ENCODE results near the gene TTC9C. TPM values are rescaled to one million over a fixed set of nuclear protein-coding genes. Genes with fewer than 3 reads are reported as not detected.

TTC9C gene, protein sequence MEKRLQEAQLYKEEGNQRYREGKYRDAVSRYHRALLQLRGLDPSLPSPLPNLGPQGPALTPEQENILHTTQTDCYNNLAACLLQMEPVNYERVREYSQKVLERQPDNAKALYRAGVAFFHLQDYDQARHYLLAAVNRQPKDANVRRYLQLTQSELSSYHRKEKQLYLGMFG
- total RNA-seq (10 to 100 TPM in 7 of 9 donors, 1 to 10 TPM in 2; 7.4 to 23.5 (median 12.1) TPM), polyA plus RNA-seq (10 to 100 TPM; 13.9 to 20.0 TPM)
- long read RNA-seq, donor 1, partial matches to known transcripts, result 1 of 5 reads
- long read RNA-seq, donor 1, other reads (novel, unspliced or antisense), result 0 of 5 reads
- long read RNA-seq, donor 2, partial matches to known transcripts, result 2 of 6 reads
- long read RNA-seq, donor 2, other reads (novel, unspliced or antisense), result 1 of 6 reads
- long read RNA-seq, donor 3, partial matches to known transcripts, result 0 of 3 reads
- long read RNA-seq, donor 3, other reads (novel, unspliced or antisense), result 0 of 3 reads

DNA sequence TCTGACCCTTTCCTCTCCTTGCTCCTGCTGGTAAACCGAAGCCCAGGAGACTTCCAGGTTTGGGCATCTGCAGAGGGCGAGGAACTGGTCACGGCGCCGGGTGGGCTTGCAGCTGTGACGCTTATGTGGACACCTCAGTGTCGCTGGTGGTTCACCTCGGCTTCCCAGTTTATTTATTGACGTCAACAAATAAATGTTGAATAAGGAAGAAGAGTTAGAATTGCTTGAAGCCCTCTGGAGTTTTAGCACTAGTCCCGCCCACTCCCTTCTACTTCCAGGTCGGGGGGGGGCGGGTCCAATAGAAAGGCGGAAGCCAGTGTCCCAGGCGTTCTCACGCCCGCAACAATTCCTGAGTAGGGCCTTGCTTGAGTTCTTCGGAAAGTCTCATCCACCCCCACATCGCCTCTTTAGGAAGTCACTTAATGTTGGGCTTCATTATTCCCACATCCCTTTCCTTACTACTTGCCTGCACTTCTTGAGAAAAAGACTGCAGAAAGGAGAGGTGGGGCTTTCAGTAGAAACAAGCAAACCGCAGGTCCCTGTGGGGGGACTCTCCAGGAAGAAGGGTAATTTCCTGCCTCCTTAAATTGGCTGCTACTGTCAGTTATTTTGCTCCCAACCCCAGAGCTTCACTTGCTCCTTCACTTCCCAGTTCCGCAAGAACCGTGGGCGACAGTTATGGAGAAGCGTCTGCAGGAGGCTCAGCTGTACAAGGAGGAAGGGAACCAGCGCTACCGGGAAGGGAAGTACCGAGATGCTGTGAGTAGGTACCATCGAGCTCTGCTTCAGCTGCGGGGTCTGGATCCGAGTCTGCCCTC lies at the start of gene TTC9C:
TTC9C (plus strand) TSS at position 316 of the 818 bp plus-strand sequence; CDS start at position 679, 363 bp downstream.
- peak within 1 kb of the TSS; percentile 91 to 99 (median 96) for H3K27ac ChIP-seq
- ATAC-seq (peak; percentile 63 to 80 (median 76)), DNase-seq (peak; percentile 88 to 92 (median 90))
- 0 to 1% (median 1%) methylated on average over 29 of the region's 29 CpGs for WGBS, 4 donors
- H3K4me3 ChIP-seq, result peak within 1 kb of the TSS; percentile 64 to 98 (median 85)
- intact Hi-C loops (cut with DNase I), result loop anchor here in 4 of 10 donors (1.0 to 10.0 kb wide), 8 partner anchors 25 to 126 kb away; partner anchors contain the start of genes TAF6L (in 2 of the 4) and ZBTB3 (in 1 of the 4)
- H3K36me3 ChIP-seq, result peaks cover 0 to 36% (median 27%) of the 10 kb centered on the region in 9 donors
- H3K9me3 ChIP-seq, result no peaks in the 10 kb centered on the region
- H3K27me3 ChIP-seq, result no peaks in the 10 kb centered on the region
- TF ChIP-seq, protein P1, sequence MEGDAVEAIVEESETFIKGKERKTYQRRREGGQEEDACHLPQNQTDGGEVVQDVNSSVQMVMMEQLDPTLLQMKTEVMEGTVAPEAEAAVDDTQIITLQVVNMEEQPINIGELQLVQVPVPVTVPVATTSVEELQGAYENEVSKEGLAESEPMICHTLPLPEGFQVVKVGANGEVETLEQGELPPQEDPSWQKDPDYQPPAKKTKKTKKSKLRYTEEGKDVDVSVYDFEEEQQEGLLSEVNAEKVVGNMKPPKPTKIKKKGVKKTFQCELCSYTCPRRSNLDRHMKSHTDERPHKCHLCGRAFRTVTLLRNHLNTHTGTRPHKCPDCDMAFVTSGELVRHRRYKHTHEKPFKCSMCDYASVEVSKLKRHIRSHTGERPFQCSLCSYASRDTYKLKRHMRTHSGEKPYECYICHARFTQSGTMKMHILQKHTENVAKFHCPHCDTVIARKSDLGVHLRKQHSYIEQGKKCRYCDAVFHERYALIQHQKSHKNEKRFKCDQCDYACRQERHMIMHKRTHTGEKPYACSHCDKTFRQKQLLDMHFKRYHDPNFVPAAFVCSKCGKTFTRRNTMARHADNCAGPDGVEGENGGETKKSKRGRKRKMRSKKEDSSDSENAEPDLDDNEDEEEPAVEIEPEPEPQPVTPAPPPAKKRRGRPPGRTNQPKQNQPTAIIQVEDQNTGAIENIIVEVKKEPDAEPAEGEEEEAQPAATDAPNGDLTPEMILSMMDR (IDR thresholded peaks at IDR 0.05), result no peak
- peak in 1 of 2 donors; percentile 78 for TF ChIP-seq POLR2A (IDR thresholded peaks at IDR 0.05)
- peaks cover 3 to 61% (median 51%) of the 10 kb centered on the region in 12 donors for H3K4me1 ChIP-seq

DNA sequence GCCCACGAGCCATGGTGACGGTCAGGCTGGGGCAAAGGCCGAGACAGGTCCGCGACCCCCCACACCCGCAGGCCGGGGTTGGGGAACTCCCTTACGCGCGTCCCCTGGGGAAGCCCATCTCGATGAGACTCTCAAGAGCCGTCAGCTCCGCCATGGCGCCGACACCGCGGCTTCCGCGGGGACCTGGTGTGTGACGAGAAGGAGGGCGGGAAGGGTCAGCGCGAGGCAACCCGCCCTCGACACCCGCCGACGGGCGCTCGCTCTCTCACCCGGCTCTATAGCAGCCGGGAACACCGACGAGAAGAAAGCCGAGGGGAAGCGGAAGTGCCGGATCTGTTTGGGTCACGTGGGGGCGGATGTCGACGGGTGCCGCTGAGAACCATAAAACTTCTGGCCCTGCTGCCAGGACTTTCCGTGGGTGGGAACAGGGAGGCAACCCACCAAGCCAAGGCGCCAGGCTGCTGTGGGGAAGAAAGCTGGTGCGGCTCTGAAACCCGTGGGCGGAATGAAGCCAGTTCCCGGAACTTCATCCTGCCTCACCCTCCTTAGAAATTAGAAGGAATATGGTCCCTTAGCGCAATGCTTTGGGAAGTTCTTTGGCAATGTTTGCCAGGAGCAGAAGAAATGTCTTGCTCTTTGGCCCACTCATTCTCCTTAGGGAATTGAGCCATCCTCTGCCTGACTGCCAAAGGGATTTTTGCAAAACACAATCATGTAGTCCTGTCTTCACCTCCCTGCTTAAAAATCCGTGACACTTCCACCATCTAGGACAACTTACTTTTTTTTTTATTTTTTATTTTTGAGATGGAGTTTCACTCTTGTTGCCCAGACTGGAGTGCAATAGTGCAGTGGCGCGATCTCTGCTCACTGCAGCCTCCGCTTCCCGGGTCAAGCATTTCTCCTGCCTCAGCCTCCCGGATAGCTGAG lies 49.3 kb upstream of the TTC9C start, which contains the start of gene UBXN1:
UBXN1 (minus strand) TSS at position 304 of the 927 bp plus-strand sequence; CDS start at position 154, 150 bp downstream.
- Histone ChIP-seq H3K27me3 (no peaks in the 10 kb centered on the region), H3K9me3 (no peaks in the 10 kb centered on the region), H3K4me1 (peaks cover 6 to 45% (median 21%) of the 10 kb centered on the region in 12 donors), H3K27ac (peak within 1 kb of the TSS; percentile 76 to 96 (median 89)), H3K4me3 (peak within 1 kb of the TSS; percentile 61 to 100 (median 94)), H3K36me3 (peaks cover 0 to 42% (median 37%) of the 10 kb centered on the region in 9 donors)
- intact Hi-C loops (cut with DNase I), result loop anchor here in 1 of 10 donors (5.0 kb wide), 1 partner anchor 77 kb away; the partner anchor contains the start of gene MTA2
- DNase-seq, result peak; percentile 93 to 96 (median 94)
- 3 to 10% (median 7%) methylated on average over 26 to 55 of the region's 55 CpGs for WGBS, 4 donors
- ATAC-seq, result peak; percentile 79 to 92 (median 90)
- TF ChIP-seq POLR2A (IDR thresholded peaks at IDR 0.05), result peak in 1 of 2 donors; percentile 73
- TF ChIP-seq, protein P1 (IDR thresholded peaks at IDR 0.05), result no peak

- peak; percentile 61 to 80 (median 72) for ATAC-seq
- Histone ChIP-seq H3K36me3 (peaks cover 0 to 24% (median 20%) of the 10 kb centered on the region in 9 donors), H3K4me1 (peaks cover 6 to 45% (median 21%) of the 10 kb centered on the region in 12 donors), H3K4me3 (no peak overlapping the region), H3K9me3 (no peaks in the 10 kb centered on the region), H3K27me3 (no peaks in the 10 kb centered on the region), H3K27ac (peak overlapping the region in 7 of 12 donors; percentile 3 to 55 (median 24))
- DNase-seq, result peak in 4 of 5 donors; percentile 40 to 57 (median 52)
- intact Hi-C loops (cut with DNase I), result loop anchor here in 1 of 10 donors (2.0 kb wide), 1 partner anchor 14 kb away; no protein-coding TSS in a partner anchor
- 30 to 48% (median 42%) methylated on average over 4 of the region's 4 CpGs for WGBS, 4 donors
- TF ChIP-seq POLR2A (IDR thresholded peaks at IDR 0.05), result no peak
- TF ChIP-seq, protein P1 (IDR thresholded peaks at IDR 0.05), result peak; percentile 38 to 70 (median 55)
Measured at GRCh38 chr11:62680825-62681240, 47.5 kb upstream of the TTC9C start.
